Osteoblast (primary cell): ENCODE results near the gene ATXN10. TPM values are rescaled to one million over a fixed set of nuclear protein-coding genes. Genes with fewer than 3 reads are reported as not detected.

Source experiments
- small RNA-seq: library from RNA; depleted of rRNA; stranded (forward); fragments of <200 nt; gene quantifications from one replicate; pipeline ENCODE3, GENCODE V24; 2012
- total RNA-seq: library from RNA; depleted of rRNA; stranded (reverse); fragments of >200 nt; gene quantifications from 2 replicates; pipeline ENCODE4 v1.2.3, GENCODE V29; 2012

ATXN10 gene
- total RNA-seq, 1 donor, result 138 TPM

Small RNA genes lying within 50 kb of the gene (small RNA-seq; reads per million reads assigned to genes)
- gene MIR4762 (not detected), gene RNU6-1161P (not detected)

Other genes with a start within 250 kb of the ATXN10 start
- gene FBLN1, start 169.0 kb upstream of the ATXN10 start, total RNA-seq, result 88.3 and 122 TPM in 2 replicates